Epidermal melanocyte (primary cell): ENCODE data around the gene GRID1.

Experiments
- DNase-seq: peaks from one replicate; pipeline ENCODE4 v3.0.0; 2011; ENCODE audit warnings: low spot score; ENCODE audit not compliant: insufficient read length

Gene GRID1

DNA sequence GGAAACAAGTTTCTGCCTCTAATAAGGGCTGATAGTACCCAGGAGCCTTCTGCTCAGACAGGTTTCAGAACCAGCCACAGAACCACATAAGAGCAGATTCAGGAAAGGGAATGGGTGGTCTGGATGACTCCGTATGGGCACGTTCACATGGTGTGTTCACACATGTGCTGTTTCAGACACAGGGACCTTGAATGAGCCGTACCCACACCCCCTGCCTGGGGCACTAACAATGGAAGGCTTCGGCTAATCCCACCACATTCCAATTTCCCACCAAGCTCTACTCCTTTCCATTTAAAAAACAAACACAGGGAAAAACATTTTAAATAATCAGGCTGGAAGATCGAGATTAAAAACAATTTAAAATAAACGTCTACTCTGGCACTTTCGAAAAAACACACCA is 217.3 kb downstream of the GRID1 start:
- DNase-seq = no peak

DNA sequence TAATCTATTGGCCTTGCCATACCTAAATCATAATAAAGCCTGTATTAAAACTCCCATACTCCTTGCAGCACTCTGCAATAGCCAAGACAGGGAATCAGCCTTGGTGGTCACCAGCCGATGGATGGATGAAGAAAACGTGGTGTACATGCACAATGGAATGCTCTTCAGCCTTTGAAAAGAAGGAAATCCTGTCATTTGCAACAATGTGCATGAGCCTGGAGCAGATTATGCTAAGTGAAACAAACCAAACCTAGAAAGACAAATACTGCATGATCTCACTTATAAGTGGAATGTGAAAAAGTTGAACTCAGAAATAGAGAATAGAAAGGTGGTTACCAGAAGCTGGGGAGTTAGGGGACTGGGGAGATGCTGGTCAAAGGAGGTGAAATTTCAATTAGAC is 218.5 kb downstream of the GRID1 start:
- no peak for DNase-seq

DNA sequence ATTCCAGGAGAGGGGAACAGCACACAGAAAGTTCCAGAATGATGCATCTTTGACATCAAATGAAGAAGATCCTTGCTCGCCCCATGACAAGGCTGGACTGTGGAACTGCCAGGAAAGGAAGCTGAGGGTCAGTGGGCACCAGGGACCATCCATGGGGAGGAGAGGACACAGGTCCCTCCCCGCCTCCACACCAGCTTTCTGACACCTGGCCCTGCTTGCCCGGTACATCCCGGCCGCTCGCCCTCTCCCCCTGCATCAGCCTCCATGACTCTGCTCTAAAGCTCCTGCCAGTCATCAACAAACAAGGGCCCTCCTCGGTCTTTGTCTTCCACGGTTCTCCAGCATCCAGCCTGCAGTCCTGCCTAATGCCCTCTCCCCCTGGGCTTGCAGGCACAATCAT is 222.3 kb downstream of the GRID1 start:
- no peak for DNase-seq

DNA sequence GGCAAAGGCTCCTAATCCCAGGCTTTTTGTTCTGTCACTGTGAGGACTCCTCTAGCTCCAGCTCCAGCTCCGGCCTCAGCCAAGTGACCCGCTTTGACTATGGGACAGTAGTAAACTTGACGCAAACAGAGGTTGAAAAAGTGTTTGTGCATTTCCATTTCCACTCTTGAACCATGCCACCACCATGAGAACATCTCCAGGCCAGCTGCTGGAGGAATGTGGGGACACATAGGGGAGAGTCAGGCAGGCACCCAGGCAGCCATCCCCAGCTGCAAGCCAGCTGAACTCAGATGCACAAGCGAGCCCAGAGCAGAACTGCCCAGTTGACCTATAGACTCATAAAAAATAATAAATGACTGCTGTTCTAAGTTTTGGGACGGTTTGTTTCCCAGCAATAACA is 224.7 kb downstream of the GRID1 start:
- no peak for DNase-seq

DNA sequence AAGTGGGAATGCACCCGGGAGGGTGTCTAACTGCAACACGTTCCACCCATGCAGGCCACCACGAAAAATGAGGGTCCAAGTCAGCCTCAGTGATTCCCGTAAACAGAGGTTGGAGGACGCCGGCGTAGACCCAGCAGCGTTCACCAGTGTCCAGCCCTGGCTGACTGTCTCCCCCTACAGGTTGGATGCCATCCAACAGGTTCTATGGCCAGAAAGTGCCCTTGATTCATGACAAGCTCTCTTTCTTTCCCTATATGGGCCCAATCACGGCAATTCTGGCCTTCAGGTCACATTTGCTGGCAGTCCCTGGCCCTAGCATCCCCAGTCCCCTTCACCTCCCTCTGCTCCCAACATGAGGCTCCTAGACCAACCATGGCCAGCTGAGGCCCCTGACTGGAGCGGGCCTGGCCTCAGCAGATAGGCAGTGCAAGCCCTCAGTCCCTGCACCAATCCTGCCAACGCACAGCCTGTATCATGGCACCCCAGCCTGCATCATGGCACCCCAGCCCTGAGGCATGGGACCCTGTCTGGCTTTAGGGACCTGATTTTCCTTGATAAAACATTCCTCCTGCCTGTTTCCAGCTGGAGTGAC is 227.4 kb downstream of the GRID1 start:
- DNase-seq = no peak

DNA sequence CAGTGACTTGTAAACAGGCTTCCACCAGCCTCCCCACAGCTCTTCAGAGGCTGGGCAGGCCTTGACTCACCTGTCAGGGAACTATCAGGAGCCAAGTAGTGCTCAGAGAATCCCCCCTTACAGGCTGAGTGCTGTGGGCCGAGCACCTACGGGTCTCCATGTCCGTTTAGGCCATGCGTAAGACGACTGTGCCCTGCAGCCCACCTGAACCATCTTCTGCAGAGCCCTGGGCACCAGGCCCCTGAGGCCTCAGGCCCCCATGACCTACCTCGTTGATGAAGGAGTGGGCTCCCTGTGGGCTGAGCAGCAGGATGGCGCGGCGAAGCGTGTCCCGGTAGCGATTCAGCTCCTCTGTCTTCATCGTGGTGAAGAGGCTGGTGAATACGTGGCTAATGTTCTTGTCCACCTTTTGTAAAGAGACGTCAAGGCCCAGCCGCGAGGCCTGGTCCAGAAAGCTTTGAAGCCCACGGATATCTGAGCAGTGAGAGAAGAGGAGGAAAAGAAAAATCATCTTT is 228.0 kb downstream of the GRID1 start:
- DNase-seq = no peak

DNA sequence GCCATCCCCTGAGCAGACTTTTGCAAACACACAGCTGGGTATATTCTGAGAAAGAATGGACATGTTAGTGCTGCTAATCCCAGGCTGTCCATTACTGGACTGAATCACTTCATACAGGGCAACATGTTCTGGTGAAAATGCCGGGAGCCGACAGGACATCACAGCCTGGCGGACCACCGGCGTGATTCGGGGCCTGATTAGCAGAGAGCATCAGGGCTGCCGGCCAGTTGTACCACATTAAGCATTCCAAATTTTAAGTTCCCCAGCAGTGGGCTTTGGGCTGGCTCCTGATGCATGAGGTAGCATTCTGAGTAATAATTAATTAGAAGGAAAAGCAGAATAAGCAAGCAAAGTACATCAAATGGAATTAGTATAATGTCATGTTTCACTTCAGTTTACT is 229.0 kb downstream of the GRID1 start:
- no peak for DNase-seq

DNA sequence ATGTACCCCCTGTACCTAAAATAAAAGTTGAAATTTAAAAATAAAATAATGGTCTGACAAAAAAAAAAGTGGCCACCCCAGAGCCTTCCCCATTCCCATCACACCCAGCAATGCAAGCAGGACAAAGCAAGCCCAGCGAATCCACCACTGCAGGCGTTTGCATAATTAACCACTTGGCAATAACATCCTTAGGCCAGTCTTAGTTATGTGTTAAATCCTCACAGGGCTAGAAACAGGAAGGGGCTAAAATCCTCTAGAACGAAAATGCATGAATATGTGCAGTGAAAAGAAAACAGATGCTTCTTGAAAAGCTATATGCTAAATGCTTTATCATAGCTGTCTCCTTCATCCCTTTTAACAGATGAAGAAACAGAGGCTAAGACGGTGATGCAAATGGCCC is 229.7 kb downstream of the GRID1 start:
- DNase-seq = no peak

DNA sequence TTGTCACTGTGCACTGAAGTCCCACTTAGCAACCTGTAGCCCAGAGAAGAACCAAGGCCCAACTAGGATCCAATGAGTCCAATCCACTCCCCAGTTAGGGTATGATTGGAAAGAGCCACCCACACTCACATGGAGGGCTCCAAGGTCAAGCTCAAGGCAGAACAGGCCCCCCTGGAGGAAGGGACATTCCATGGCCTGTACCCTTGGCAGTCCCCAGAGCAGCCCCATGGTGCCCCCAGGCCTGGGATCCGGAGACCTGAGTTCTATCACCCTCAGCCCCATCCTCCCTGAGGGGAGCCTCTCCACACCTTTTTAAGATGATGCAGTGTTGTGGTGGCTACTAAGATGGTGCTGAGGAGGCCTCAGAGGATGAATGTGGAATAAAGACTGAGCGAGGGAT is 231.4 kb downstream of the GRID1 start:
- no peak for DNase-seq

DNA sequence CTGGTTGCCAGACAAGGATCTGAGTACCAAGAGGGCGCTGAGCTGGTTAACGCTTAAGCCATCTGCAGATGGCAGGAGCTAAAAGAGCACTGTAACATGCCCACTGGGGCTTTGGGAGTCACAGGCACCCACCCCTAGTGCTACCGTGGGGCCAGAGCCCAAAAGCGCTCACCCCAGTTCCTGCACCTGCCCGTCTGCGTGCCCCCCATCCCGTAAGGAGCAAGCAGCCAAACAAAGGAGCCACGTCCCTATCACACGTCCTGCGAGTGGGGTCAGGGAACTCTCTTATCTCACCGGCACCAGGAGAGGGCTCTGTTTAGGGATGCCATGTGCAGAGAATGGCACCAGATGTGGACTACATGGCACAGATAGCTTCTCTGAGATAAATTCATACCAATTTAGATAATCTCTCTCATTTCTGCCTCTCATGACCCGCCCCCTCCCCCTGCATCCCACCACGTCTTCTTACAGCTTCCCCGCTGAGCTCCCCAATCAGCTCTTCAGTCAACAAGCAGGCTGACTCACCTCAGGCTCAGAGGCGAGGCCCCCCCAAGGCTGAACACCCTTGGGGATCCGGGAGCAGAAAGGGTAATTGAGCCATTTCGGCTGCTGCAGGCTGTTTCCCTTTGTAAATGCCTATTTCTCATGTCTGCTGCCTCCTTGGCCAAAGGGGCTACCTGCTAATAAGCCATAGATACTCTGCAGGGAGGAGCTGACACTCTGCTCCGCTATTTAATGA is 235.7 kb downstream of the GRID1 start:
- DNase-seq = no peak

DNA sequence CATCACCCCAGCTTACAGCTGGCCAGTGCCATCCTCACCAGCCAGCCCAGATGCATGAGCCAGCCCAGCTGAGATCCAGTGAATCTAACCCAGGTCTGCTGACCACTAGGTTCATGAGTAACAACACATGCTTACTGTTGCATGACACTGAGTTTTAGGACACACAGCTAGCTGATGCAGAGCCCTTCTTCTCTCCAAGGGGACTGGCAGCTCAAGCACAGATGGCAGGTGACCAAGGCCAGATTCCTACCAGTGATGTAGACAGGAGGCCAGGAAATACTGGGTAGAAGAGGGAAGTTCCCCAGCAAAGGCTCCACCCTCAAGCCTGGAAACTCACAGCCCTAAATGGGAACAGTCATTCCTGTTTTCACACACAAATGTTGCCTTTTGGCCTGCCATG is 236.6 kb downstream of the GRID1 start:
- no peak for DNase-seq

DNA sequence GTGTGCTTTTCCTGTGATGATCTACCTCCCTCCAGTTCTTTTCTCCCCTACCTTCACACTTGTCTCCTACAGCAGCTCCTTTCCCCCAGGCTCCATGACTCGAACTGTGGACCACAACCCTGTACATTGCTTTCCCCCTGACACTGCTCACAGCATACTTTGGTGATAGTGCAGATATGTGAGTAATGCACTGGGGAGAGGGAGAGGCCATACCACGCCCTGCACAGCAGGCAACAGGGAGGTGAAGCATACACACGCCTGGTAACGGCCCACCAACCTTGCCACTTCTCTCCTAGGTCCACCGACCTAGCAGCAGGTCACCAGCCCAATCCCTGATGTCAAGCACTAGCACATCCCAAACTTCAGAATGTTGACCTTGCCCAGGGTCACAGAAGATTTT is 238.2 kb downstream of the GRID1 start:
- DNase-seq = no peak

DNA sequence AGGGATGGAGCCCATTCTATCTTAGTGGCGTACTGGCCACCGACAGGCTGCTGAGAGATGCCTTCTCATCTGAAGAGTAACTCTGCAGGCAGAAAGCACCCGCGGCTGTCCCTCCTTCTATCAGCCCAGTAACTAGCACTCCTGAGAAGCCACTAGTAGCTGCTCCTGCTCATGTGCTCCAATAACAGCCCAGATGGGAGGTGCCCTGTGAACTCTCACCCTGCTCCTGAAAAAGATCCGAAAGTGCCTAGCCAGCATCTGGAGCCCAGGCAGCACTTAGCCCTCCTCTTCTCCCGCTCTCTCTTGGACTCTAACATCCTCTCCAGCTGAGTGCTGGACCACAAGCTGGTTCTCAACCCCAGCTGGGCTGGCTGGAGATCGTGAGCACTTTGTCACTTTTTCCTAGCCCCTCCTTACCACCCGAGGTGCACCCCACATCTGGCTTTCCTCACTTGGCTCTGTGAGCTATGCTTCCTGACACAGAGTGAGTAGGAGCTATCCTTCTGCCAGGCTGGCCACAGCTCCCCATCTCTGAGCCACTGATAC is 239.2 kb downstream of the GRID1 start:
- DNase-seq = no peak

DNA sequence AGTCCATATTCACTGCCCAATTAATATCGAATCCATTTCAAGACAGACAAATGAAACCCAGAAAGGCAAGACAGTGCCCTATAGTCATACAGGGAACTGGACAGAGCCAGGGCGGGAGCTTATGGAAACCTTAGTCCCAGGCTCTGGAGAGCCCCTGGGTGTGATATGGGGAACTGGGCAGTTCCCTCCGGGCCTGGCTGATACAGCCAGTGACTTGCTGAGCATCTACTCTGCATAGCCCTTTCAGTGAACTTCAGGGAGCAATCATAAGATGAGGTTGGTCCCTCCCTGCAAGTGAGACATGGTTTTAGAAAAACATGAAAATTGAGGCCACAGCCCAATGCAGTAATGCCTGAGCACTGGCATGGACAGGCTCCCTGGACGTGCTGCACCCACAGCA is 241.9 kb downstream of the GRID1 start:
- DNase-seq = no peak

DNA sequence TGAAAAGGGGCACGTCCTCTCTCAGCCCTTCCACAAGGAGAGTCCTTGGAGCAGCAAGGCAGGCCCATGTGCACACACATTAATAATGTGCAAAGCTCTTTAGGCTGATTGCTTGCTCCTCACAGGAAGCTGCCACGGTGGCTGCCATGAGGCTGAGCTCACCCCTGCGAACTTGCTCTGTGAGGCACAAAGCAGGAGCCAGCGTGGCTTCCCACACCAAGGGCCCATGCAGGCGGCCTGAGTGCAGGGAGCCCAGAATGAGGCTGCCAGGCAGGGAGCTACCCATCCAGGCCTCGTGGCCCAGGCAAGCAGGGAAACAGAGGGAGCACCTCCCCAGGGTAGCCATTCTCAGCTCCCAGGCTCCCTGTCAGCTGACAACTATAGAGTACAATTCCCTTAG is 242.9 kb downstream of the GRID1 start:
- no peak for DNase-seq

DNA sequence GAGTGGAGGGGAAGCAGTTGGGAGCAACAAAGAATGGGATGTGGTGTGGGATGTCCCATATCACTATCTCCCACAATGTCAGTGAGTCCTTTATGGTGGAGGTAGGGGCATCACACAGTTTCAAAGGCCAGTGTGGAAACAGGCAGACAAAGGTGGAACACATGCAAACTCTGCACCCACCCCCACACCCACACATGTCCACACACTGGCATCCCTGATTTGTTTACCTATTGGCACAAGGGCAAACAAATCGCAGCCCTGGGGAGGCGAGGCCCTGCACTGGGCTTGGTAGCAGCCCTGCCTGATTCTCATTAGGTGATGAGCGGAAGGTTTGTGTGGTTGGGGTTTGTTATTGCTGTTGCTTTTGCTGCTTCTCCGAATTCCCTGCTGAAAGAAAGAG is 243.3 kb downstream of the GRID1 start:
- no peak for DNase-seq

DNA sequence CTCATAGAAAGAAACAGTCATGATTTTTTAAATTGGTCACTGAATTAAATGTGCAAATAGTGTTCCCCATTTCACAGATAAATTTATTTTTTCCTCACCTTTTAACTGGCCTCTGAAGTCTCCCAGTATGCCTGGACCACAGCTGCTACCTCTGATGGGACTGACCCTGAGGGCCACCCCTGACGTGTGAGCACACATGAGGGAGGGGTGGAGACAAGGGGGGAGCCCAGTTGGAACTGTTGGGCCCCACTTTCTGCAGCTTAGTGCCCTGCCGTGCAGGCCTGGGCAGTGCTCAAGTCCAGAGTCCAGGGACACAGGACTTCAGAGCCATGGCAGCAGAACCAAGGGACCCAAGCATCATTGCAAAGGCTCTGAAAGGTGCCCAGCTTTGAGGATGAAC is 243.9 kb downstream of the GRID1 start:
- no peak for DNase-seq

DNA sequence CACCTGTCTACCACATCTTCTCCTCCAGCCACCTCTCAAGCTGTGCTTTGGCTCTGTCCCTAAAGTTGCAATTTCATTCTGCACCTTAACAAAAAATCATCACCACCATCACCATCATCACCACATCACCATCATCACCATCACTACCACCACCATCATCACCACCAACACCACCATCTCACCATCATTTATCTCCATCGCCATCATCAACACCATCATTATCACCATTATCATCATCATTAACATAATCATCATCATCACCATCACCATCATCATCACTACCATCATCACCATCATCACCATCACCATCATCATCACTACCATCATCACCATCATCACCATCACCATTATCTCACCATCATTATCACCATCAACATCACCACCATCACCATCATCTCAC is 245.4 kb downstream of the GRID1 start:
- DNase-seq = no peak

DNA sequence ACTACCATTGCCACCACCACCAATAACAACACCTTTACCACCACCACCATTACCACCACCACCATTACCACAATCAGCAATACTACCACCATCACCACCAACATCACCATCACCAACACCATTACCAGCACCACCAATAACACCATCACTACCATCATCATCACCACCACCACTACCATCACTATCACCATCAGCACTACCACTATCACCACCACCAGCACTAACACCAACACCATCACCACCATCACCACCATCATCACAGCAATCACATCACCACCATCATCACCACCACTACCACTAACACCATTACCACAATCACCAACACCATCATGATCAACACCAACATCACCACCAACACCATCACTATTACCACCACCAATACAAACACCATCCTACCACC is 249.5 kb downstream of the GRID1 start:
- no peak for DNase-seq

DNA sequence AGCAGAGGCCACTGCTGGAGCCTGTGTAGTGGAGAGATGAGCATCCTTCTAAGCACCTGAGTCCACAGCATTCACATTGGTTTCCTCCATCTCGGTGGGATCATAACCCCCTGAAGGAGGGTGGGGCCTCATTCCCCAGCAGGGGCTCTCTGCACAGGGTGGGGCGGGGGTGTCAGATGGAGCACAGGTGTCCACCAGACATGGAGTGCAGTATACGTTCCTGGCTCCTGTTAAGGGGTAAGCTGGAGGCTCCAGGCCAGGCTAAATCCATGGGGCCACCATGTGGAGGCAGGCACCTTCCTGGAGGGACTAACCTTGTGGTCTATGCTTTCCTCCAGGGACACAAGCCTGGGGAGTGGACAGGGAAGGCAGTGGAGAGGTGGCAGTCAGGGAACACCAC is 252.6 kb downstream of the GRID1 start:
- DNase-seq = no peak

DNA sequence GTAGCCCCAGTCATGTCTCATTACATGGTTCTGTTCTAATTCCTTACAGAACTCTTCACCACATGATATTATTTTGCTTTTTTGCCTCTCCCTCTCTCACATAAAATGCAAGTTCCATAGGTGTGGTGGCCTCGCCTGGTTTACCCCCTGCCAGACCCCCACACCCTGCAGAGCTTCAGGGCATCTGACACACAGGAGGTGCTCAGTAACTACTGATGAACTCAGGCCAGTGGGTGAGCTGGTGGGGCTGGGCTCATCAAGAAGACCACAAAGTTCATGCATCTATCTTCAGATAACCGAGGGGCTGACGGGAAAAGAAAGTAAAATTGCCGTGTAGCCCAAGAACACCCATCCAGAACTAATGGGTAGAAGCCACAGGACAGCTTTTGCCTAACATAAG is 253.1 kb downstream of the GRID1 start:
- no peak for DNase-seq

DNA sequence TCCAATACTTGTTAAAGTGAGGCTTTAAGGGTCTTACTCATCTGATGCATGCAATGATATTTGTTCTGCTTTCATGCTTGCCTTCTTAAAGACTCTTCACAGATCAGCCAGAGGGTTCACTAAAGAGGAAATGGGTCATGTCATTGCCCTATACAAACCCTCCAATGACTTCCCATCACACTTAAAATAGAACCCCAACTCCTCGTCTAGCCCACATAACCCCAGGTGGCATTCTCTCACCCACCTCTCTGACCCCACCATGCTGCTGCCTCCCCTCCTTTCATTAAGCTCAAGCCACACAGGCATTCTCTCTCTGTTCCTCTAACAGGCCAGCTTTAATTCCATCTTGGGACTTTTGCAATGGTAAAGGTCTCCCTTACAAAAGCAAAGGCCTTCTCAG is 253.6 kb downstream of the GRID1 start:
- DNase-seq = no peak

DNA sequence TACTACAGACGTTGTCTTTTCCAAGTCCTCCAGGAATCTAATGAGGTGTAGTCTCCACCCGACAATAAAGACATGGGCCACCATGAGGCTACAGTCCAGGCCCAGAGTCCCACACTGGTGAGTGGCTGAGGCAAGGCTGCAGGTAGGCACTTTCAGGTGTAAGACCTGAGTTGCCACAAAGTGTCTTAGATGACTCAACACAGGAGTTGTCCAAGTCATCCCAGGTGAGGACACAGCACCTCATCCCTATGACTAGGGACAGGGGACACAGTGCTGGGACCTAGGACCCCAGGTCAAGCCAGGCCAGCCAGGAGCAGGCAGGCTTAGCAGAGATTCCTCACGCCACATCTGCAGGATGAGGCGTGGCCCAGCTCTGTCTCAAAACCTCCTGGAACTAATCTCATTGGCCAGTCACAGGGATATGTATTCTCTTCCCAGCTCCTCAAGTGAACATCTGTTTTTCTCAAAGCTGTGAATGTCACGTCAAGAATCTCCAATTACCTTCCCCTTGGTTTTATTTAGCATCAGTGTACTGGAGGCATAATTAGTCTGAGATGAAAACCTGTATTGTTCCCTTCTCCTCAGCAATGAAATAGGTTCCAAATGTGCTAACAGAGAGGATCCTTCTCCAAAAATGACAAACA is 254.6 kb downstream of the GRID1 start:
- no peak for DNase-seq
